ENCODE results near the gene ARID1A.

GRCh38 chr1:26728645-26729044 is 32.8 kb downstream of the ARID1A start:
- no peak for TF ChIP-seq POLR2AphosphoS5 (IDR thresholded peaks at IDR 0.05; ENCODE audit: insufficient read depth, low read depth, low read length)
- no peak for TF ChIP-seq FOS (IDR thresholded peaks at IDR 0.05; ENCODE audit: borderline replicate concordance, insufficient read depth, low read length)
- TF ChIP-seq CTCF (IDR thresholded peaks at IDR 0.05; ENCODE audit: extremely low read depth in 1 of 2, insufficient read depth in 1 of 2, low read depth in 1 of 2, low read length in 2 of 2) = no peak
- no peak for TF ChIP-seq EZH2 (IDR thresholded peaks at IDR 0.05; ENCODE audit: borderline replicate concordance, low read depth, low read length, severe bottlenecking)
- no peak for TF ChIP-seq POLR2A (IDR thresholded peaks at IDR 0.05; ENCODE audit: low read depth, low read length)
